Activated CD4-positive, alpha-beta T cell treated with anti-CD3 and anti-CD28 coated beads for 24 hours (primary cell): ENCODE results near the gene OSBPL1A.

Experiments used
- DNase-seq, 2 donors: peaks; one replicate each; pipeline ENCODE4 v3.0.0-alpha.2; 2020; ENCODE audit warnings: low read depth in 2 of 2

OSBPL1A gene

GRCh38 chr18:24341361-24341760 is 56.3 kb downstream of the OSBPL1A start:
- no peak for DNase-seq

- DNase-seq, result no peak
Observed at GRCh38 chr18:24333084-24333483, 64.5 kb downstream of the OSBPL1A start.

GRCh38 chr18:24326211-24326610 is 71.4 kb downstream of the OSBPL1A start:
- DNase-seq, result no peak

GRCh38 chr18:24322584-24323136 is 75.0 kb downstream of the OSBPL1A start:
- no peak for DNase-seq

GRCh38 chr18:24321071-24321470 is 76.6 kb downstream of the OSBPL1A start:
- no peak for DNase-seq

- no peak for DNase-seq
Observed at GRCh38 chr18:24319757-24320156, 77.9 kb downstream of the OSBPL1A start.

- no peak for DNase-seq
Observed at GRCh38 chr18:24317370-24317769, 80.3 kb downstream of the OSBPL1A start.

GRCh38 chr18:24315170-24315569 is 82.5 kb downstream of the OSBPL1A start:
- no peak for DNase-seq

GRCh38 chr18:24306201-24306600 is 91.4 kb downstream of the OSBPL1A start:
- DNase-seq, result no peak

GRCh38 chr18:24300703-24301102 is 96.9 kb downstream of the OSBPL1A start:
- no peak for DNase-seq

GRCh38 chr18:24296276-24296675 is 101.3 kb downstream of the OSBPL1A start:
- no peak for DNase-seq

- no peak for DNase-seq
Observed at GRCh38 chr18:24293254-24293653, 104.4 kb downstream of the OSBPL1A start.

- no peak for DNase-seq
Observed at GRCh38 chr18:24278591-24278990, 119.0 kb downstream of the OSBPL1A start.

GRCh38 chr18:24277516-24278195 is 120.0 kb downstream of the OSBPL1A start:
- no peak for DNase-seq

GRCh38 chr18:24276994-24277393 is 120.6 kb downstream of the OSBPL1A start:
- no peak for DNase-seq

GRCh38 chr18:24274837-24275236 is 122.8 kb downstream of the OSBPL1A start:
- no peak for DNase-seq

- no peak for DNase-seq
Observed at GRCh38 chr18:24273596-24273995, 124.0 kb downstream of the OSBPL1A start.

GRCh38 chr18:24272229-24272525 is 125.4 kb downstream of the OSBPL1A start:
- no peak for DNase-seq

- DNase-seq, result peak in 1 of 2 donors; percentile 23
Observed at GRCh38 chr18:24271381-24272228, 126.0 kb downstream of the OSBPL1A start.

- no peak for DNase-seq
Observed at GRCh38 chr18:24270937-24271380, 126.7 kb downstream of the OSBPL1A start.

- no peak for DNase-seq
Observed at GRCh38 chr18:24270358-24270936, 127.2 kb downstream of the OSBPL1A start.

- DNase-seq, result no peak
Observed at GRCh38 chr18:24268784-24269550, 128.7 kb downstream of the OSBPL1A start.
